Body of pancreas (tissue), 4 donors: Measurements from ENCODE around the gene ZFP36L1.

Experiments
- POLR2A ChIP-seq, 3 donors: fragments of 450-650 bp; IDR thresholded peaks; one replicate each; pipeline ENCODE4 v1.6.1; 2016; ENCODE audit warnings: antibody characterized with exemption in 3 of 3, mild to moderate bottlenecking in 2 of 3
- TF ChIP-seq, protein P1 (sequence below), 7 experiments: fragments of 450-650 bp in 4 of 7; fragments of 200-600 bp in 3 of 7; sonication (generic) in 3 of 7; IDR thresholded peaks; one replicate each; pipeline ENCODE4 v1.5.1; 2016 to 2019; ENCODE audit warnings: antibody characterized with exemption in 7 of 7

DNA sequence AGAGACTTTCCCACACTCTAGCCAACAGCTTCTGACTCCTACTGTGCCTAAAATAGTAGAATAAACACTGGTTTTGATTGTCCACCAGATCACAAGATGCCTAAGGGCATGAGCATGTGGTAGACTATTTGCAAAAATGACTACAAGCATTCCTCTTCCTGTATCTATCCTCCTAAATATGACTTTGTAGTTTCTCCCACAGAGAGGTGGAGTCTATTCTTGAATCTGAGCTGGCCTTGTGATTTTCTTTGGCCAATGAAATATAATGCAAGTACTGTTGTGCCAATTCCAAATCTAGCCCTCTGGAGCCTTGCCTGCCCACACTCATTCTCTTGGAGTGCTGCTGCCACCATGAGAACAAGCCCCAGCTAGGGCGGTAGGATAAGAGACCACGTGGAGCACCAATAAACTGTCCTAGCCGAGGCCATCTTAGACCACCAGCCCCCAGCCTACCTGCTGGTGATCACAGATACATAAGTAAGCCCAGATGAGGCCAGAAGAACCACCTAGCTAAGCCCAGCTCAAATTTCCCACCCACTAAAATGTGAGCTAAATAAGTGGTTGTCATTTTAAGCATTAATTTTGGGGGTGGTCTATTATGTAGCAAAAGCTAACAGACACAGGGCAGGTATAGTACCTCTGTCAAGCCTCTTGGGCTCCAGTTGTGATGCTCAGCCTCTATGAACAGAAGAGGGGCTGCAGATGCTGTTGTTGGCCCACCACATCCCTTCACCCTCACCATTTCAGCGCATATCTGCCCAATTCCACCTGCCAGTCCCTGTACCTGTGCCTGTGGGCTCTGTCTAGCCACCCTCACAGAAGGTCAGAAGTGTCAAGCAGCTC, 17.9 kb downstream of the ZFP36L1 start:
- TF ChIP-seq POLR2A (IDR thresholded peaks at IDR 0.05): no peak
- TF ChIP-seq, protein P1, sequence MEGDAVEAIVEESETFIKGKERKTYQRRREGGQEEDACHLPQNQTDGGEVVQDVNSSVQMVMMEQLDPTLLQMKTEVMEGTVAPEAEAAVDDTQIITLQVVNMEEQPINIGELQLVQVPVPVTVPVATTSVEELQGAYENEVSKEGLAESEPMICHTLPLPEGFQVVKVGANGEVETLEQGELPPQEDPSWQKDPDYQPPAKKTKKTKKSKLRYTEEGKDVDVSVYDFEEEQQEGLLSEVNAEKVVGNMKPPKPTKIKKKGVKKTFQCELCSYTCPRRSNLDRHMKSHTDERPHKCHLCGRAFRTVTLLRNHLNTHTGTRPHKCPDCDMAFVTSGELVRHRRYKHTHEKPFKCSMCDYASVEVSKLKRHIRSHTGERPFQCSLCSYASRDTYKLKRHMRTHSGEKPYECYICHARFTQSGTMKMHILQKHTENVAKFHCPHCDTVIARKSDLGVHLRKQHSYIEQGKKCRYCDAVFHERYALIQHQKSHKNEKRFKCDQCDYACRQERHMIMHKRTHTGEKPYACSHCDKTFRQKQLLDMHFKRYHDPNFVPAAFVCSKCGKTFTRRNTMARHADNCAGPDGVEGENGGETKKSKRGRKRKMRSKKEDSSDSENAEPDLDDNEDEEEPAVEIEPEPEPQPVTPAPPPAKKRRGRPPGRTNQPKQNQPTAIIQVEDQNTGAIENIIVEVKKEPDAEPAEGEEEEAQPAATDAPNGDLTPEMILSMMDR (IDR thresholded peaks at IDR 0.05): no peak
